ENCODE data around the gene SLC6A12. TPM values are rescaled to one million over a fixed set of nuclear protein-coding genes. Genes with fewer than 3 reads are reported as not detected.

The SLC6A12 gene
- total RNA-seq, 2 donors from 2014 or later = 0.33 to 6.7 TPM

GRCh38 chr12:195951-196350 is 18.0 kb downstream of the SLC6A12 start:
- no peak for DNase-seq
- Histone ChIP-seq H3K9me3 (no peaks in the 10 kb centered on the region), H3K4me3 (no peak overlapping the region), H3K27me3 (no peaks in the 10 kb centered on the region), H3K27ac (no peak overlapping the region), H3K4me1 (peaks cover 19% of the 10 kb centered on the region), H3K36me3 (replicated peaks in 1 of 2; ENCODE audit: insufficient read depth in 1 of 2, low read depth in 2 of 2) (no peaks in the 10 kb centered on the region)
- WGBS, 2 donors = 82 to 84% methylated on average over 15 of the region's 15 CpGs
- no peak for TF ChIP-seq CTCF (IDR thresholded peaks at IDR 0.05)
- TF ChIP-seq POLR2A (IDR thresholded peaks at IDR 0.05) = no peak
- ATAC-seq = no peak
- intact Hi-C loops (cut with DNase I) = no loop called here

GRCh38 chr12:195156-195555 is 18.8 kb downstream of the SLC6A12 start:
- TF ChIP-seq POLR2A (IDR thresholded peaks at IDR 0.05) = no peak
- TF ChIP-seq CTCF (IDR thresholded peaks at IDR 0.05) = no peak
- Histone ChIP-seq H3K9me3 (no peaks in the 10 kb centered on the region), H3K4me1 (peaks cover 19% of the 10 kb centered on the region), H3K4me3 (no peak overlapping the region), H3K27me3 (no peaks in the 10 kb centered on the region), H3K27ac (no peak overlapping the region), H3K36me3 (replicated peaks in 1 of 2; ENCODE audit: insufficient read depth in 1 of 2, low read depth in 2 of 2) (no peaks in the 10 kb centered on the region)
- no peak for ATAC-seq
- intact Hi-C loops (cut with DNase I) = no loop called here
- 74 to 78% methylated on average over 5 of the region's 5 CpGs for WGBS, 2 donors
- no peak for DNase-seq

GRCh38 chr12:194276-194675 is 19.7 kb downstream of the SLC6A12 start:
- intact Hi-C loops (cut with DNase I) = no loop called here
- WGBS, 2 donors = 84 to 89% methylated on average over 6 to 7 of the region's 7 CpGs

GRCh38 chr12:193261-193660 is 20.7 kb downstream of the SLC6A12 start:
- H3K9me3 ChIP-seq = no peaks in the 10 kb centered on the region
- no peak overlapping the region for H3K4me3 ChIP-seq
- WGBS, 2 donors = 55 to 64% methylated on average over 9 to 10 of the region's 10 CpGs
- ATAC-seq (no peak), DNase-seq (no peak)
- H3K4me1 ChIP-seq = peaks cover 17% of the 10 kb centered on the region
- no peaks in the 10 kb centered on the region for H3K27me3 ChIP-seq
- intact Hi-C loops (cut with DNase I) = no loop called here
- no peak for TF ChIP-seq POLR2A (IDR thresholded peaks at IDR 0.05)
- no peak overlapping the region for H3K27ac ChIP-seq
- no peaks in the 10 kb centered on the region for H3K36me3 ChIP-seq (replicated peaks in 1 of 2; ENCODE audit: insufficient read depth in 1 of 2, low read depth in 2 of 2)

More at GRCh38 chr12:194276-194675, 19.7 kb downstream of the SLC6A12 start:
- Histone ChIP-seq H3K27ac (no peak overlapping the region), H3K4me1 (peaks cover 17% of the 10 kb centered on the region), H3K36me3 (replicated peaks in 1 of 2; ENCODE audit: insufficient read depth in 1 of 2, low read depth in 2 of 2) (no peaks in the 10 kb centered on the region), H3K9me3 (no peaks in the 10 kb centered on the region), H3K4me3 (no peak overlapping the region), H3K27me3 (no peaks in the 10 kb centered on the region)
- DNase-seq = no peak
- ATAC-seq = no peak
- no peak for TF ChIP-seq POLR2A (IDR thresholded peaks at IDR 0.05)
- TF ChIP-seq CTCF (IDR thresholded peaks at IDR 0.05) = no peak

- Histone ChIP-seq H3K4me1 (peaks cover 14% of the 10 kb centered on the region), H3K27ac (no peak overlapping the region), H3K36me3 (replicated peaks in 1 of 2; ENCODE audit: insufficient read depth in 1 of 2, low read depth in 2 of 2) (no peaks in the 10 kb centered on the region), H3K4me3 (no peak overlapping the region), H3K27me3 (no peaks in the 10 kb centered on the region), H3K9me3 (no peaks in the 10 kb centered on the region)
- intact Hi-C loops (cut with DNase I) = no loop called here
- 75 to 76% methylated on average over 3 of the region's 3 CpGs for WGBS, 2 donors
- no peak for ATAC-seq
- TF ChIP-seq CTCF (IDR thresholded peaks at IDR 0.05) (no peak), POLR2A (IDR thresholded peaks at IDR 0.05) (no peak)
- DNase-seq = no peak
Observed at GRCh38 chr12:191541-191940, 22.4 kb downstream of the SLC6A12 start.

Data from body of pancreas (tissue), 4 donors.